Right lobe of liver (tissue), 6 donors: ENCODE data around the gene TAF11L6. TPM values are rescaled to one million over a fixed set of nuclear protein-coding genes. Genes with fewer than 3 reads are reported as not detected.
"Not testable (repeated sequence)": the region's sequence is repeated elsewhere in the genome, so short reads cannot be mapped to it uniquely, and the experiment has no call there.

Source experiments
- ATAC-seq, 4 donors: fragments of 200-7000 bp; cut with Tn5 transposase; one replicate each; pipeline ENCODE4 v1.9.1; 2020; ENCODE audit warnings: mild to moderate bottlenecking in 4 of 4, moderate library complexity in 4 of 4
- DNase-seq, 3 donors: peaks; one replicate each; pipeline ENCODE4 v3.0.0-alpha.2; 2020
- H3K27ac ChIP-seq, 3 donors: fragments of 200-600 bp; one replicate each; pipeline ENCODE4 v1.8.0; 2022
- H3K27me3 ChIP-seq, 2 donors: fragments of 200-600 bp; one replicate each; pipeline ENCODE4 v1.8.0; 2022
- H3K36me3 ChIP-seq, 4 donors: fragments of 200-600 bp; sonication (generic) in 1 of 4; one replicate each; pipeline versions ENCODE4 v1.5.1 to v1.8.0; 2017 to 2022; ENCODE audit warnings: control low read depth in 1 of 4
- H3K4me1 ChIP-seq, 4 donors: fragments of 200-600 bp; sonication (generic) in 1 of 4; one replicate each; pipeline versions ENCODE4 v1.5.1 to v1.8.0; 2017 to 2022; ENCODE audit warnings: control low read depth in 1 of 4
- H3K4me3 ChIP-seq, 3 donors: fragments of 200-600 bp; one replicate each; pipeline ENCODE4 v1.8.0; 2022
- H3K9me3 ChIP-seq, 4 donors: fragments of 200-600 bp; sonication (generic) in 1 of 4; one replicate each; pipeline versions ENCODE4 v1.5.1 to v1.8.0; 2017 to 2022; ENCODE audit warnings: control low read depth in 1 of 4
- CTCF ChIP-seq, 4 donors: fragments of 200-600 bp in 3 of 4; fragments of 450-650 bp in 1 of 4; IDR thresholded peaks; one replicate each; pipeline versions ENCODE4 v1.5.1 to v1.8.0; 2016 to 2022; ENCODE audit warnings: antibody characterized with exemption in 4 of 4, mild to moderate bottlenecking in 2 of 4
- POLR2A ChIP-seq: fragments of 450-650 bp; IDR thresholded peaks from one replicate; pipeline ENCODE4 v1.6.1; 2017; ENCODE audit warnings: antibody characterized with exemption, mild to moderate bottlenecking
- WGBS: methylation state at CpG from one replicate; pipeline ENCODE4 v1.1.6; 2018; ENCODE audit warnings: low coverage, low lambda C conversion rate; ENCODE audit not compliant: insufficient coverage; ENCODE audit errors: missing lambda C conversion rate; 5-methylcytosine and 5-hydroxymethylcytosine counted together
- intact Hi-C, 2 donors: fragments of 100-400 bp; cut with DNase I; formaldehyde crosslinking; loops; one replicate each; pipeline versions ENCODE4 v1.11.2 to v1.14.1; 2022
- long read RNA-seq: library from polyadenylated mRNA; unstranded; transcript quantifications from one replicate; pipeline ENCODE4 v2.0.0, GENCODE V29; 2019
- total RNA-seq, 6 experiments: library from RNA; depleted of rRNA in 2 of 6; stranded (reverse); fragments of >200 nt in 2 of 6; fragmentation: NEBNext Ultra II Directional in 3 of 6; extraction: Animal tissue kit (Norgen Biotek cat#: 25700) in 3 of 6; gene quantifications; one replicate each; pipeline versions ENCODE4 v1.1.0 to v1.2.4, GENCODE V29; 2016 to 2023
- donor health status: DM: no; HTN: yes; CAD: no.
- donor health status: DM: no; HTN: no; CAD: no.
- donor health status: DM: no; HTN: no; CAD: no.
- donor health status: DM: no; HTN: yes; CAD: no.
- donor health status: DM: no; HTN: yes; CAD: no.

The TAF11L6 gene
- total RNA-seq = not detected
- long read RNA-seq = 0 reads

DNA sequence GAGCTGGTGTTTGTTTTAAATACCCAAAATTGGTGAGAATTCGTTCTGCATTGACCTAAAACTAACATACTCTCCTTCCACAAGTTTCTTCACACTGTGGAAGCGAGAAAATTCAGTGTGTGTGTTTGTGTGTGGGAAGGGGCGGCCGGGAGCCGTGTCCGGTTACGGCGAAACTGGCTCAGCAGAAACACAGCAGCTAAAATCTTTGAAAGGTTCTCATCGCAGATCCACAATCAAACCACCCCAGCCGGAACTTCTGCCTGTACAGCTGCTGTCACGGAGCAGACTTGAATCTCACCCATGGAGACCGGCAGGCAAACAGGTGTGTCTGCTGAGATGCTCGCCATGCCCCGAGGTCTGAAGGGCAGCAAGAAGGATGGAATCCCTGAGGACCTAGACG lies at the start of gene TAF11L6:
TSS of gene TAF11L6 (plus strand) at position 301 of the 400 bp plus-strand sequence.
- DNase-seq, H3K27ac ChIP-seq, H3K9me3 ChIP-seq, H3K36me3 ChIP-seq, intact Hi-C loops, H3K27me3 ChIP-seq, H3K4me3 ChIP-seq, H3K4me1 ChIP-seq, ATAC-seq: not testable (repeated sequence)
- no CpG with 5 or more reads among the region's 15 CpGs for WGBS

DNA sequence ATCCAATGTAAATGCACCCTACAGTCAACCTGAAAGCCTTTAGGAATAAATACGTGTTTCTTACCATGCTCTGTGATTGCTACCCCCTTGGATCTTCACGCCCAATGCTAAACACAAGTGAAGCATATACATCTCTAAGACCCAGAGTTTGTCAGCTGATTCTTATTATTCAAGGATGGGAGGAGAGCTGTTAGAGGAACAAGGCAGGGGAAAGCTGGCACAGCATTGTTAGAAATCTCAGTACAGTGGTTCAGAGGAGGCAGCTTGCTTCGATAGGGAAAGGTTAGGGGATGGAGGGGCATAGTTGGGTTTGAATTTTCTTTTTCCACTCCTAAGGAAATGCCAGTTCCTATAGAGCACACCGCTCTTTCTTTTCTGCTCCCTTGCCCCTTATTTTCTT lies 47.1 kb upstream of the TAF11L6 start:
- 51% methylated on average over 4 of the region's 4 CpGs for WGBS
- TF ChIP-seq POLR2A (no peak), CTCF (IDR thresholded peaks at IDR 0.05) (no peak)
- Histone ChIP-seq H3K9me3 (no peaks in the 10 kb centered on the region), H3K36me3 (no peaks in the 10 kb centered on the region), H3K27me3 (no peaks in the 10 kb centered on the region), H3K27ac (no peak overlapping the region), H3K4me3 (no peak overlapping the region), H3K4me1 (no peaks in the 10 kb centered on the region)
- no peak for ATAC-seq
- intact Hi-C loops = no loop called here
- DNase-seq = no peak

DNA sequence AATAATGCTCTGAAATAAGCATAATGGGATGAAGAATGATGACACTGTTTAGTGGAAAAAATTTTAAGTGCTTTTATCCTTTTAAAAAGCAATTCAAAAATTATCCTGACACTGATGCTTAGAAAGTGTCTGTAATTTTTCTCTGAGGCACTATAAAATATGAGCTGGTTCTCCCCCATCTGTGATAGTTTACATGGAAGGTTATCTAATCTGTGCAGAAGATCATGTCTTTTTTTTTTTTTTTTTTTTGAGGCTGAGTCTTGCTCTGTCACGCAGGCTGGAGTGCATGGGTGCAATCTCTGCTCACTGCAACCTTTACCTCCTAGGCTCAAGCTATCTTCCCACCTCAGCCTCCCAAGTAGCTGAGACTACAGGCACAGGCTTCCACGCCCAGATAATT lies 45.7 kb upstream of the TAF11L6 start:
- no peaks in the 10 kb centered on the region for H3K36me3 ChIP-seq
- no peak for DNase-seq
- intact Hi-C loops = no loop called here
- no peak for ATAC-seq
- H3K4me1 ChIP-seq = no peaks in the 10 kb centered on the region
- 34% methylated on average over 2 of the region's 2 CpGs for WGBS
- no peaks in the 10 kb centered on the region for H3K27me3 ChIP-seq
- H3K27ac ChIP-seq = no peak overlapping the region
- TF ChIP-seq CTCF (IDR thresholded peaks at IDR 0.05) = no peak
- no peak for TF ChIP-seq POLR2A
- no peaks in the 10 kb centered on the region for H3K9me3 ChIP-seq
- no peak overlapping the region for H3K4me3 ChIP-seq

- H3K27me3 ChIP-seq, intact Hi-C loops, H3K36me3 ChIP-seq, H3K4me3 ChIP-seq, DNase-seq, ATAC-seq, H3K4me1 ChIP-seq, H3K27ac ChIP-seq, H3K9me3 ChIP-seq: not testable (repeated sequence)
- WGBS = 82% methylated on average over 8 of the region's 10 CpGs
These were observed 41.9 kb upstream of the TAF11L6 start for GRCh38 chr5:17486464-17487173.

DNA sequence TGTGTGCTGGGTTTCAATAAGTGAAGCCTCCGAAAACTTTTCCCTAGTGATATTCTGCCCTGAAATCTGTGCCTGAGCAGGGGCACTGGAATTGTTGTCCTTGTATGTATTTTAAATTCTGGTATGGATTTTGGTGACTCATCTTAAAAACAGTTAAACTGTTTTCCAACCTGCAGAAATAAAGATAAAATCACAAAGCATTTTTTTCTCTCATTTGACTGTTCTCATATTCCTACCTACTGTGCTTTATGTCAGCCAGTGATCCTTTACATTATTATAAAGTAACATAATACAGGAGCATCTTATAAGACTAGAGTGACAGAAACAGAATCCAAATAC lies 41.3 kb upstream of the TAF11L6 start:
- Histone ChIP-seq H3K36me3 (no peaks in the 10 kb centered on the region), H3K4me3 (no peak overlapping the region), H3K27ac (no peak overlapping the region), H3K9me3 (no peaks in the 10 kb centered on the region), H3K27me3 (no peaks in the 10 kb centered on the region), H3K4me1 (no peaks in the 10 kb centered on the region)
- ATAC-seq (no peak), DNase-seq (no peak)
- intact Hi-C loops = no loop called here
- TF ChIP-seq POLR2A (no peak), CTCF (IDR thresholded peaks at IDR 0.05) (no peak)
- WGBS = 50% methylated on average over 1 of the region's 1 CpG

DNA sequence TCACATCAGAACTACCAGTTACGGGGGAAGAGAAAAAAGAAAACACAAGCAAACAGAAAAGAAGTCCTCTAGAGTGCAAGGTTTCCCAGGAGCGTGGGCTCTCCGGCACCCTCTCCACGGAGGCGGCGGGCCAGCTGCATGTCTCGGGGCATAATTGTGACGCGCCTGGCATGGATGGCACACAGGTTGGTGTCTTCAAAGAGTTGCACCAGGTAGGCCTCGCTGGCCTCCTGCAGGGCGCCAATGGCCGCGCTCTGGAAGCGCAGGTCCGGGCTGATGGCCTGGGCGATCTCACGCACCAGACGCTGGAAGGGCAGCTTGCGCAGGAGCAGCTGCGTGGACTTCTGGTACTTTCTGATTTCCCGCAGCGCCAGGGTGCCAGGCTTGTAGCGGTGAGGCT lies 37.2 kb upstream of the TAF11L6 start:
- intact Hi-C loops, H3K4me3 ChIP-seq, H3K9me3 ChIP-seq, H3K27me3 ChIP-seq, H3K36me3 ChIP-seq, DNase-seq, H3K4me1 ChIP-seq, ATAC-seq, H3K27ac ChIP-seq: not testable (repeated sequence)
- WGBS = 67% methylated on average over 1 of the region's 23 CpGs
